IMR-90 (cell line): ENCODE measurements around the gene TMCC1. TPM values are rescaled to one million over a fixed set of nuclear protein-coding genes. Genes with fewer than 3 reads are reported as not detected.

Experiments used
- ATAC-seq: fragments of 200-7000 bp; cut with Tn5 transposase; 2 replicates; pipeline ENCODE4 v1.9.1; 2020; ENCODE audit warnings: low read depth, mild to moderate bottlenecking, moderate library complexity
- BruUV-seq: library from RNA; stranded (reverse); fragments of 400-500 nt; replicated peaks from 2 replicates; lab custom pipeline; 2021; lab: Mats Ljungman, UMichigan
- CTCF ChIA-PET: fragments of 300-600 bp; formaldehyde crosslinking; extraction: SDS; loops from one replicate; lab custom pipeline; 2021; ENCODE audit warnings: antibody characterized with exemption; lab: Yijun Ruan, JAX
- POLR2A ChIA-PET: fragments of 300-600 bp; sonication (Branson Sonifier 250); formaldehyde crosslinking; loops from one replicate; lab custom pipeline; 2022; ENCODE audit warnings: antibody characterized with exemption; ENCODE audit not compliant: unreplicated experiment; lab: Charles Lee
- DNase-seq: peaks from one replicate; pipeline ENCODE4 v3.0.0; 2013
- H2AFZ ChIP-seq: replicated peaks from 2 replicates; pipeline ENCODE3; 2013; ENCODE audit warnings: low read length, mild to moderate bottlenecking; ENCODE audit not compliant: poor library complexity
- H2AK5ac ChIP-seq: 2 replicates; pipeline ENCODE4 v1.6.1; 2013; ENCODE audit warnings: low read depth, low read length, inconsistent platforms
- H2AK9ac ChIP-seq: replicated peaks from 2 replicates; pipeline ENCODE3; 2013; ENCODE audit warnings: mild to moderate bottlenecking, low read depth, low read length, moderate library complexity; ENCODE audit not compliant: poor library complexity
- H2BK120ac ChIP-seq: 2 replicates; pipeline ENCODE4 v1.6.1; 2013; ENCODE audit warnings: low read depth, low read length, inconsistent platforms
- H2BK15ac ChIP-seq: 3 replicates; pipeline ENCODE4 v1.6.1; 2013; ENCODE audit warnings: low read depth, low read length, inconsistent platforms
- H2BK20ac ChIP-seq: 2 replicates; pipeline ENCODE4 v1.6.1; 2013; ENCODE audit warnings: low read depth, mild to moderate bottlenecking, inconsistent platforms, low read length, moderate library complexity
- H2BK5ac ChIP-seq: 2 replicates; pipeline ENCODE4 v1.6.1; 2013; ENCODE audit warnings: mild to moderate bottlenecking, low read depth, low read length, inconsistent platforms; ENCODE audit not compliant: poor library complexity, severe bottlenecking
- H3K14ac ChIP-seq: replicated peaks from 2 replicates; pipeline ENCODE4 v1.6.1; 2013; ENCODE audit warnings: low read depth, low read length, inconsistent platforms
- H3K18ac ChIP-seq: 2 replicates; pipeline ENCODE4 v1.6.1; 2013; ENCODE audit warnings: low read depth, low read length, control low read depth
- H3K23ac ChIP-seq: 2 replicates; pipeline ENCODE4 v1.6.1; 2013; ENCODE audit warnings: low read depth, low read length, inconsistent platforms
- H3K27ac ChIP-seq: 2 replicates; pipeline ENCODE4 v1.5.1; 2013; ENCODE audit warnings: mild to moderate bottlenecking, control low read depth, low read length; ENCODE audit not compliant: insufficient read depth
- H3K27me3 ChIP-seq: 2 replicates; pipeline ENCODE4 v1.6.1; 2013; ENCODE audit warnings: low read length; ENCODE audit not compliant: control insufficient read depth, insufficient read depth
- H3K36me3 ChIP-seq: 2 replicates; pipeline ENCODE4 v1.6.1; 2013; ENCODE audit warnings: low read length, mixed read lengths; ENCODE audit not compliant: control insufficient read depth, insufficient read depth
- H3K4ac ChIP-seq: 2 replicates; pipeline ENCODE4 v1.6.1; 2013; ENCODE audit warnings: low read depth, low read length, inconsistent platforms
- H3K4me1 ChIP-seq: 2 replicates; pipeline ENCODE4 v1.6.1; 2013; ENCODE audit warnings: low read length, mixed read lengths; ENCODE audit not compliant: control insufficient read depth, insufficient read depth
- H3K4me2 ChIP-seq: 2 replicates; pipeline ENCODE4 v1.6.1; 2013; ENCODE audit warnings: low read depth, mild to moderate bottlenecking, control low read depth, low read length, moderate library complexity
- H3K4me3 ChIP-seq: 2 replicates; pipeline ENCODE4 v1.5.1; 2013; ENCODE audit warnings: low read depth, mild to moderate bottlenecking, control low read depth, low read length, moderate library complexity; ENCODE audit not compliant: insufficient read depth
- H3K56ac ChIP-seq: 2 replicates; pipeline ENCODE4 v1.6.1; 2013; ENCODE audit warnings: low read length, inconsistent platforms; ENCODE audit not compliant: insufficient read depth; ENCODE audit errors: extremely low read depth
- H3K79me1 ChIP-seq, 2 experiments: 2 replicates each; pipeline ENCODE4 v1.6.1; 2013; ENCODE audit warnings: low read length in 2 of 2, inconsistent platforms in 1 of 2, low read depth in 1 of 2
- H3K9ac ChIP-seq: 2 replicates; pipeline ENCODE4 v1.6.1; 2013; ENCODE audit warnings: low read depth, low read length, control low read depth
- H3K9me1 ChIP-seq: 2 replicates; pipeline ENCODE4 v1.6.1; 2013; ENCODE audit warnings: low read length, inconsistent platforms; ENCODE audit not compliant: insufficient read depth
- H3K9me3 ChIP-seq: 2 replicates; pipeline ENCODE4 v1.6.1; 2013; ENCODE audit warnings: low read length; ENCODE audit not compliant: control insufficient read depth, insufficient read depth
- H4K20me1 ChIP-seq: 2 replicates; pipeline ENCODE4 v1.6.1; 2013; ENCODE audit warnings: low read length, inconsistent platforms; ENCODE audit not compliant: insufficient read depth
- H4K5ac ChIP-seq: 2 replicates; pipeline ENCODE4 v1.6.1; 2013; ENCODE audit warnings: mild to moderate bottlenecking, low read depth, low read length, control low read depth
- H4K8ac ChIP-seq, 2 experiments: 2 replicates each; pipeline ENCODE4 v1.6.1; 2013; ENCODE audit warnings: low read depth in 2 of 2, low read length in 2 of 2, control low read depth in 1 of 2, inconsistent platforms in 1 of 2
- H4K91ac ChIP-seq: 2 replicates; pipeline ENCODE4 v1.6.1; 2013; ENCODE audit warnings: low read depth, low read length, inconsistent platforms; ENCODE audit not compliant: insufficient read depth
- CTCF ChIP-seq: conservative IDR thresholded peaks from 2 replicates; pipeline ENCODE4 v1.5.1; 2012; ENCODE audit warnings: mild to moderate bottlenecking, low read depth, low read length, improper control_type of control experiment
- dilution Hi-C: fragments of 300-500 bp; cut with HindIII; formaldehyde crosslinking; loops from one replicate; pipeline ENCODE4 v1.14.3; 2018; ENCODE audit warnings: low sequenced_read_pairs; ENCODE audit not compliant: unreplicated experiment
- in situ Hi-C: fragments of 300-500 bp; cut with MboI; formaldehyde crosslinking; loops from 3 replicates; pipeline ENCODE4 v1.14.3; 2019; ENCODE audit warnings: low sequenced_read_pairs, inconsistent platforms, mixed read lengths
- intact Hi-C: fragments of 100-400 bp; cut with micrococcal nuclease; formaldehyde crosslinking; loops from 2 replicates; pipeline ENCODE4 v1.10.0; 2022
- polyA plus RNA-seq, 3 experiments: library from polyadenylated mRNA; depleted of rRNA; stranded (reverse); fragments of >200 nt; gene quantifications; 2 replicates each; pipeline ENCODE4 v1.2.3, GENCODE V29; 2012; ENCODE audit warnings: low replicate concordance in 1 of 3
- total RNA-seq: library from RNA; depleted of rRNA; stranded (reverse); fragments of >200 nt; gene quantifications from 2 replicates; pipeline ENCODE4 v1.2.3, GENCODE V29; 2012

Gene TMCC1
- total and polyA plus RNA-seq, 2 of the 4 experiments (the other 2 are of a cell fraction), result 5.0 to 7.3 TPM

GRCh38 chr3:129764090-129764489 is 129.4 kb downstream of the TMCC1 start:
- no peak overlapping the region for H2AK5ac ChIP-seq
- BruUV-seq, result no TSS peak
- H2BK120ac ChIP-seq, result no peak overlapping the region
- no peaks in the 10 kb centered on the region; a peak in 2 of 4 replicates for H3K79me1 ChIP-seq
- no peak overlapping the region for H3K4me2 ChIP-seq
- no peak overlapping the region for H3K27ac ChIP-seq
- H3K9me3 ChIP-seq, result no peaks in the 10 kb centered on the region
- H3K9ac ChIP-seq, result no peak overlapping the region
- no peak overlapping the region for H4K5ac ChIP-seq
- no peak for TF ChIP-seq CTCF
- ChIA-PET POLR2A (interaction anchor here (0.6 kb wide), 1 partner anchor 13 kb away, joined by 11 read pairs; no protein-coding TSS in a partner anchor), CTCF (no interaction called here)
- H3K4ac ChIP-seq, result no peak overlapping the region
- intact Hi-C loops, result no loop called here
- no peak overlapping the region for H3K23ac ChIP-seq
- H3K9me1 ChIP-seq, result no peaks in the 10 kb centered on the region; the same call in 1 of the 2 replicates
- no peaks in the 10 kb centered on the region for H3K27me3 ChIP-seq
- no peak overlapping the region for H4K8ac ChIP-seq
- ATAC-seq (no peak), DNase-seq (no peak)
- H4K20me1 ChIP-seq, result no peaks in the 10 kb centered on the region; the same call in 1 of the 2 replicates
- no peaks in the 10 kb centered on the region for H3K4me1 ChIP-seq
- dilution Hi-C loops, result no loop called here
- no peak overlapping the region for H2AFZ ChIP-seq
- no peak overlapping the region for H2AK9ac ChIP-seq
- no peak overlapping the region for H4K91ac ChIP-seq
- no peaks in the 10 kb centered on the region for H3K36me3 ChIP-seq
- no peak overlapping the region for H2BK5ac ChIP-seq
- H3K14ac ChIP-seq, result no peak overlapping the region
- no peak overlapping the region for H3K18ac ChIP-seq
- no peak overlapping the region for H3K56ac ChIP-seq
- H2BK15ac ChIP-seq, result no peak overlapping the region
- in situ Hi-C loops, result no loop called here
- no peak overlapping the region for H3K4me3 ChIP-seq
- no peak overlapping the region for H2BK20ac ChIP-seq
